Pancreas (tissue), 10 donors: ENCODE measurements around the gene DNASE1. TPM values are rescaled to one million over a fixed set of nuclear protein-coding genes. Genes with fewer than 3 reads are reported as not detected.

ENCODE experiments used
- ATAC-seq, 4 donors: fragments of 200-7000 bp; cut with Tn5 transposase; one replicate each; pipeline versions ENCODE4 v1.8.0 to v1.9.1; 2020; ENCODE audit warnings: mild to moderate bottlenecking in 4 of 4, moderate library complexity in 4 of 4
- DNase-seq, 6 donors: peaks; one replicate each; pipeline ENCODE4 v3.0.0-alpha.2; 2020
- FAIRE-seq: peaks from 2 replicates; lab custom pipeline; 2012; peaks lifted over from hg19 to GRCh38; lab: Jason Lieb, UNC
- H3K27ac ChIP-seq, 4 donors: fragments of 200-600 bp; sonication (generic); 1 replicate in 3 of 4; 2 replicates in 1 of 4; pipeline versions ENCODE4 v1.5.0 to v1.8.0; 2020
- H3K27me3 ChIP-seq, 4 donors: fragments of 200-600 bp; one replicate each; pipeline ENCODE4 v1.8.0; 2021
- H3K36me3 ChIP-seq, 3 donors: fragments of 200-600 bp; sonication (generic) in 1 of 3; one replicate each; pipeline versions ENCODE4 v1.5.0 to v1.8.0; 2020 to 2021
- H3K4me1 ChIP-seq, 3 donors: fragments of 200-600 bp; one replicate each; pipeline ENCODE4 v1.8.0; 2021
- H3K4me3 ChIP-seq, 4 donors: fragments of 200-600 bp; sonication (generic) in 2 of 4; one replicate each; pipeline versions ENCODE4 v1.5.0 to v1.8.0; 2020 to 2021
- H3K9me3 ChIP-seq, 4 donors: fragments of 200-600 bp; one replicate each; pipeline ENCODE4 v1.8.0; 2021
- WGBS, 2 donors: extraction: QIAGEN DNeasy Blood & Tissue Kit; methylation state at CpG; one replicate each; pipeline ENCODE4 v1.1.7; 2013; 5-methylcytosine and 5-hydroxymethylcytosine counted together
- intact Hi-C, 3 donors: fragments of 100-400 bp; cut with DNase I; formaldehyde crosslinking; loops; one replicate each; pipeline versions ENCODE4 v1.11.1 to v1.14.2; 2022
- polyA plus RNA-seq, 2 donors: library from polyadenylated mRNA; stranded (reverse); fragments of 200-250 nt; gene quantifications; one replicate each; pipeline ENCODE4 v1.2.3, GENCODE V29; 2013
- total RNA-seq, 6 donors: library from RNA; stranded (reverse); fragmentation: NEBNext Ultra II Directional in 4 of 6; extraction: Animal tissue kit (Norgen Biotek cat#: 25700) in 4 of 6; gene quantifications; one replicate each; pipeline versions ENCODE4 v1.2.1 to v1.2.4, GENCODE V29; 2021 to 2023
- TF ChIP-seq, protein P1 (sequence below), 4 donors: fragments of 200-600 bp; sonication (generic) in 3 of 4; IDR thresholded peaks; one replicate each; pipeline versions ENCODE4 v1.5.0 to v1.8.0; 2021; ENCODE audit warnings: antibody characterized with exemption in 4 of 4
- donor health status: healthy with polysubstance abuse.
- donor health status: DM: no; HTN: no; CAD: no; lungs with moderate emphysema.
- donor health status: DM: no; HTN: no; CAD: no.
- donor health status: control.
- donor health status: control.
- donor health status: Bipolar disorder and iron deficiency.
- donor health status: DM: yes; HTN: yes; CAD: no.
- donor health status: DM: no; HTN: no; CAD: no.
- donor health status: DM: no; HTN: no; CAD: no.
- donor health status: DM: yes; HTN: yes; CAD: no.

DNASE1 gene
- total and polyA plus RNA-seq, 8 donors: 14.6 to 36.9 (median 20.6) TPM

DNA sequence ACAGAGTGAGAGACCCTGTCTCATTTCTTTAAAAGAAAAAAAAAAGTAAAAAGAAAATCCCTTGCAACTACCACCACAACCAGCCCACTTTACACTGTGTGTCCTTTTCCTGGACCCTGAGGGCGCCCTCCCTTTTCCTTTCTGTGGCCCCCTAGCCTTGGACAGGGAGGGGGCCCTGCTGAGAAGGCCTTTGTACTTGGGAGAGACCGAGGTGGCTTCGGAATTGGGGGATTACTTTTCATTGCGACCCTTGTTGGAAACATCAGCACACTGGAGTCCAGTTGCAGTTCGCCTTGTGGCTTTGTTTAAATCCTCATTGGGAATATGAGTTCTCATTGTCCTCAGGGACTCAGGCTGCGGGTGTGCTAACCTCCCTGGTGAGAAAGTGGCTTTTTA is 9.4 kb upstream of the DNASE1 start:
- TF ChIP-seq, protein P1, sequence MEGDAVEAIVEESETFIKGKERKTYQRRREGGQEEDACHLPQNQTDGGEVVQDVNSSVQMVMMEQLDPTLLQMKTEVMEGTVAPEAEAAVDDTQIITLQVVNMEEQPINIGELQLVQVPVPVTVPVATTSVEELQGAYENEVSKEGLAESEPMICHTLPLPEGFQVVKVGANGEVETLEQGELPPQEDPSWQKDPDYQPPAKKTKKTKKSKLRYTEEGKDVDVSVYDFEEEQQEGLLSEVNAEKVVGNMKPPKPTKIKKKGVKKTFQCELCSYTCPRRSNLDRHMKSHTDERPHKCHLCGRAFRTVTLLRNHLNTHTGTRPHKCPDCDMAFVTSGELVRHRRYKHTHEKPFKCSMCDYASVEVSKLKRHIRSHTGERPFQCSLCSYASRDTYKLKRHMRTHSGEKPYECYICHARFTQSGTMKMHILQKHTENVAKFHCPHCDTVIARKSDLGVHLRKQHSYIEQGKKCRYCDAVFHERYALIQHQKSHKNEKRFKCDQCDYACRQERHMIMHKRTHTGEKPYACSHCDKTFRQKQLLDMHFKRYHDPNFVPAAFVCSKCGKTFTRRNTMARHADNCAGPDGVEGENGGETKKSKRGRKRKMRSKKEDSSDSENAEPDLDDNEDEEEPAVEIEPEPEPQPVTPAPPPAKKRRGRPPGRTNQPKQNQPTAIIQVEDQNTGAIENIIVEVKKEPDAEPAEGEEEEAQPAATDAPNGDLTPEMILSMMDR (IDR thresholded peaks at IDR 0.05): no peak
- intact Hi-C loops: no loop called here
- H3K4me3 ChIP-seq: no peak overlapping the region
- FAIRE-seq (no peak), DNase-seq (no peak), ATAC-seq (no peak)
- H3K36me3 ChIP-seq: no peaks in the 10 kb centered on the region
- H3K9me3 ChIP-seq: no peaks in the 10 kb centered on the region
- H3K27ac ChIP-seq: no peak overlapping the region
- WGBS, 2 donors: 82 to 96% methylated on average over 6 of the region's 6 CpGs
- H3K4me1 ChIP-seq: peaks cover 7 to 10% (median 10%) of the 10 kb centered on the region in 3 donors
- no peaks in the 10 kb centered on the region for H3K27me3 ChIP-seq

DNA sequence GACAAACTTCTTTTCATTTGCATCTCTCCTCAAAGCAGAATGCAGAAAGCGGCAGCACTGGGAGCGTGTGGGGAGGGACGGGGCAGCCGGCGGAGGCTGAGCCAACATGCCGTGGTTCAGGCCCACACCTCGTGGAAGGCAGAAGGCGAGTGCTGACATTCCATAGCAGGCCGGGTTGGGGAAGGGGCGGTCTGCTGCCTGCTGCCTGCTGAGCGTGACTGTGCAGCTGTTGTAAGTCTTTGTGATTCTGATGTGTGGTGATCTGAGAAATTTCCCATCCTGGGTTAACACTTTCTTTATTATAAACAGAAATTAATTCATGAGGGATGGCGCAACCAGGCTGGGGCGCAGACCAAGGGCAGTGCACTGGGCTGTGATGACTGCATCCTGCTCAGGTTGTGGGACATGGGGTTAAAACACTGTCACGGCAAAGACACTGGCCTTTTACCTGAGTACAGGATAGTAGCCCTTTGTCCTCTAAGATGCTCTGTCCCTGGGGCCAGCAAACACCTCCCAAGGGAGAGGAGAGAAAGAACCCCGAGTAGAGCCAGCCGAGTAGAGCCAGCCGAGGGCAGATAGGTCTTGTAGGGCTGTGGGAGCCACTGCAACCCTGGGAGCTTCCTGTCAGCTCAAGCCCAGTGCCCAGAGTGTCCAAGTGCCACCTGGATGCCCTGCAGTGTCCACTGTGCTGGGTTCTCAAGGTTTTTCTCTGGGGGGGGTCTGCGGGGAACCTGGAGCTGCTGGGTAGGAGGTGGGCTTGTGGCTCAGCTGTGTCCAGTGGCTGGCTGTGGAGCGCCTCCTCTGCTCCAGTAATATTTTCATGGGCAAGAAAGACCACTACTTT is 8.8 kb upstream of the DNASE1 start:
- no peak overlapping the region for H3K4me3 ChIP-seq
- no peaks in the 10 kb centered on the region for H3K9me3 ChIP-seq
- DNase-seq (peak in 1 of 6 donors; percentile 35), ATAC-seq (peak; percentile 56 to 62 (median 59)), FAIRE-seq (no peak)
- peak overlapping the region in 3 of 4 donors; percentile 16 to 60 (median 57) for H3K27ac ChIP-seq
- 81 to 84% methylated on average over 17 to 19 of the region's 19 CpGs for WGBS, 2 donors
- H3K36me3 ChIP-seq: no peaks in the 10 kb centered on the region
- TF ChIP-seq, protein P1 (IDR thresholded peaks at IDR 0.05): no peak
- intact Hi-C loops: no loop called here
- no peaks in the 10 kb centered on the region for H3K27me3 ChIP-seq
- peaks cover 7 to 10% (median 10%) of the 10 kb centered on the region in 3 donors for H3K4me1 ChIP-seq

DNA sequence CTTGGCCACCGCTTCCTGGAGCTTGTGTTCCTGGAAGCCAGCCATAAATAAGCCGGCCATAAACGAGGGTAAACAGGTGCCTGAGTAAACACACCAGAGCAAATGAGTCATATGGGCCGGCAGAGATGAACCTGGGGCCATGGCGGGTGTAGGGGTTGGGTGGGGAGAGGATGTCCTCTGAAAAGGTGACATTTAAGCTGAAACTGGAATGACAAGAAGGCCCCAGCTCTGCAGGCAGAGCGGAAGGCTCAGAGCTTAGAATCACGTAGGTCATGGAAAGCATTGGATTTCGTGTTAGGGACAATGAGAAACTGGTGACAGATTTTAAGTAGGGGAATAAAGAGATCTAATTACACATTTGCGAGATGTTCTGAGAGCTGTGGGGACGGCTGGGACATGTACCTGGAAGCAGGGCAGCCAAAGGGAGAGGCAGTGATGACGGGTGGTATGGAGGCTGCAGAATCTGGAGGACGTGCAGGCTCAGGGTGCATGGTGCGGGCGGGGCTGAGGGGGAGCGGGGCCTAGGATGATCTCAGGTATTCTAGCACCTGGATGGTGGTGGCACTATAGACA is 8.1 kb upstream of the DNASE1 start:
- TF ChIP-seq, protein P1 (IDR thresholded peaks at IDR 0.05): no peak
- no peak overlapping the region for H3K4me3 ChIP-seq
- FAIRE-seq: no peak
- peak in 4 of 6 donors; percentile 52 to 78 (median 60) for DNase-seq
- H3K4me1 ChIP-seq: peaks cover 7 to 10% (median 10%) of the 10 kb centered on the region in 3 donors
- peak; percentile 86 to 93 (median 90) for ATAC-seq
- intact Hi-C loops: no loop called here
- H3K27me3 ChIP-seq: no peaks in the 10 kb centered on the region
- WGBS, 2 donors: 60 to 62% methylated on average over 15 of the region's 15 CpGs
- peak overlapping the region in 3 of 4 donors; percentile 16 to 60 (median 57) for H3K27ac ChIP-seq
- H3K36me3 ChIP-seq: no peaks in the 10 kb centered on the region
- no peaks in the 10 kb centered on the region for H3K9me3 ChIP-seq

DNA sequence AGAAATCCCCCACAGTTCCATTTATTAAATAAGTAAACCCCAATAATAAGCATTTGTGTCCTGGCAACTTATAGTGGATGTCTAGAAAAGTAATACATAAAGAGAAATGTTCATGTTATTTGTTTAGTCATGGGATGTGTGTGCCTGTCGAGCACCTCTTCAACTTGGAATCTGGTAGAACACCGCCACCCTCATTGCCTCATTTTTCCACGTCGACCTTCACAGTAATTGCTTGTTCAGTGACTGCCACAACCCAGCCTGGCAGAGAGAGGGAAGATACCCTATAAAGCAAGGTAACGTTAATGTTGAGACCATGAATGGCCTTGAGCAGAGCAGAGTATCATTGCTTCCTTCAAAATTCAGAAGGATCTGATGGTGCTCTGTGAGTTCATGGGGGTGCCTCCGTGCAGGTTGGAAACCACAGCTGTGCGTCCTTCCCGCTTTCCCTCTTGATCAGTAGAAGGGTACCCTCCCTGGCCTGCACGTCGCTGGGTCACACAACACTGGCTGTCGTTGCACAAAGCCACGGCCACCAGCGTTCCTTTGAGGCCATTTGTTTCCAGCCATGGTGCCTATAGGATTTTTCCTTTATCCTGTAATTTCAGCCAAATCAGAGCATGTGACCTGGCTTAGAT is 3.7 kb upstream of the DNASE1 start:
- no peak for ATAC-seq
- Histone ChIP-seq H3K4me1 (peaks cover 10 to 22% (median 15%) of the 10 kb centered on the region in 3 donors), H3K27ac (no peak overlapping the region), H3K9me3 (no peaks in the 10 kb centered on the region), H3K36me3 (no peaks in the 10 kb centered on the region), H3K4me3 (no peak overlapping the region), H3K27me3 (no peaks in the 10 kb centered on the region)
- DNase-seq: no peak
- no peak for FAIRE-seq
- TF ChIP-seq, protein P1 (IDR thresholded peaks at IDR 0.05): no peak
- 86 to 87% methylated on average over 13 of the region's 13 CpGs for WGBS, 2 donors
- intact Hi-C loops: no loop called here
